ENCODE data around the gene MBD3.

- no peak for TF ChIP-seq CTCF (IDR thresholded peaks at IDR 0.05)
- TF ChIP-seq EZH2 (IDR thresholded peaks at IDR 0.05): no peak
- no peak for TF ChIP-seq EZH2phosphoT487 (IDR thresholded peaks at IDR 0.05)
Measured at GRCh38 chr19:1556390-1557070, 36.1 kb downstream of the MBD3 start.
